Panc1 (cell line): ENCODE results near the gene KIAA1217.

ENCODE experiments used
- CTCF ChIP-seq: fragments of 450-650 bp; IDR thresholded peaks from 2 replicates; pipeline ENCODE4 v1.5.1; 2017; ENCODE audit warnings: mild to moderate bottlenecking
- POLR2AphosphoS5 ChIP-seq: IDR thresholded peaks from 2 replicates; pipeline ENCODE4 v1.6.1; 2012; ENCODE audit warnings: mild to moderate bottlenecking, low read depth, low read length, moderate library complexity
- TCF7L2 ChIP-seq: IDR thresholded peaks from 2 replicates; pipeline ENCODE4 v1.6.1; 2011; ENCODE audit warnings: mild to moderate bottlenecking, low read depth, low read length, inconsistent platforms
- TF ChIP-seq, protein P1 (sequence below), 2 experiments: IDR thresholded peaks; 2 replicates each; pipeline ENCODE4 v1.6.1; 2011 to 2012; ENCODE audit warnings: low read depth in 2 of 2, control low read depth in 1 of 2, low read length in 1 of 2, mild to moderate bottlenecking in 1 of 2, moderate library complexity in 1 of 2; ENCODE audit not compliant: insufficient read depth in 1 of 2

DNA sequence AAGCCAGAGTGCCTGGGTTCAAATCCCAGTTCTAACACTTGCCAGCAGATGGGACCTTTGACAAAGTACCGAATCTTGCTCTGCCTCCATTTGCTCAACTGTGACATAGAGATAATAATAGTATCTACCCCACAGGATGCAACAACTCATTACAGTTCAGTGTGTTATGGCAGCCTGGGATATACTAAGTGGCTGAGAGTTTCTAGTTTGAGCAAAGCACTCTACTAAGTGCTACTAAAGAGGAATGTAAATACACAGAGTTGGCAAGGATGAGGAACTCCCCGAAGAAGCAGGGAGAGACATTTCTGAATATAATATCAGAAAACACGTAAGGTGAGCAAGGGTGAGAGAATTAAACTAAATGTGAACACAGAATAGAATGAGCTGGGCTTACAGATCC lies 271.5 kb downstream of the KIAA1217 start:
- no peak for TF ChIP-seq CTCF
- no peak for TF ChIP-seq POLR2AphosphoS5
- TF ChIP-seq TCF7L2 = no peak
- TF ChIP-seq, protein P1, sequence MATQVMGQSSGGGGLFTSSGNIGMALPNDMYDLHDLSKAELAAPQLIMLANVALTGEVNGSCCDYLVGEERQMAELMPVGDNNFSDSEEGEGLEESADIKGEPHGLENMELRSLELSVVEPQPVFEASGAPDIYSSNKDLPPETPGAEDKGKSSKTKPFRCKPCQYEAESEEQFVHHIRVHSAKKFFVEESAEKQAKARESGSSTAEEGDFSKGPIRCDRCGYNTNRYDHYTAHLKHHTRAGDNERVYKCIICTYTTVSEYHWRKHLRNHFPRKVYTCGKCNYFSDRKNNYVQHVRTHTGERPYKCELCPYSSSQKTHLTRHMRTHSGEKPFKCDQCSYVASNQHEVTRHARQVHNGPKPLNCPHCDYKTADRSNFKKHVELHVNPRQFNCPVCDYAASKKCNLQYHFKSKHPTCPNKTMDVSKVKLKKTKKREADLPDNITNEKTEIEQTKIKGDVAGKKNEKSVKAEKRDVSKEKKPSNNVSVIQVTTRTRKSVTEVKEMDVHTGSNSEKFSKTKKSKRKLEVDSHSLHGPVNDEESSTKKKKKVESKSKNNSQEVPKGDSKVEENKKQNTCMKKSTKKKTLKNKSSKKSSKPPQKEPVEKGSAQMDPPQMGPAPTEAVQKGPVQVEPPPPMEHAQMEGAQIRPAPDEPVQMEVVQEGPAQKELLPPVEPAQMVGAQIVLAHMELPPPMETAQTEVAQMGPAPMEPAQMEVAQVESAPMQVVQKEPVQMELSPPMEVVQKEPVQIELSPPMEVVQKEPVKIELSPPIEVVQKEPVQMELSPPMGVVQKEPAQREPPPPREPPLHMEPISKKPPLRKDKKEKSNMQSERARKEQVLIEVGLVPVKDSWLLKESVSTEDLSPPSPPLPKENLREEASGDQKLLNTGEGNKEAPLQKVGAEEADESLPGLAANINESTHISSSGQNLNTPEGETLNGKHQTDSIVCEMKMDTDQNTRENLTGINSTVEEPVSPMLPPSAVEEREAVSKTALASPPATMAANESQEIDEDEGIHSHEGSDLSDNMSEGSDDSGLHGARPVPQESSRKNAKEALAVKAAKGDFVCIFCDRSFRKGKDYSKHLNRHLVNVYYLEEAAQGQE (IDR thresholded peaks at IDR 0.05; ENCODE audit: insufficient read depth in 1 of 2, low read depth in 2 of 2, low read length in 1 of 2) = no peak
